ENCODE results near the gene CEP350. TPM values are rescaled to one million over a fixed set of nuclear protein-coding genes. Genes with fewer than 3 reads are reported as not detected.

Gene CEP350
- total and polyA plus RNA-seq, 10 of the 15 experiments (the other 5 are each of a cell fraction or from before 2014, with no cell fraction given), result 5.2 to 46.0 (median 23.1) TPM

- no peak for TF ChIP-seq SPI1 (IDR thresholded peaks at IDR 0.05; ENCODE audit: borderline replicate concordance, insufficient read depth, low read depth, low read length)
These were observed 106.4 kb downstream of the CEP350 start (continued) for GRCh38 chr1:180061019-180061418.

DNA sequence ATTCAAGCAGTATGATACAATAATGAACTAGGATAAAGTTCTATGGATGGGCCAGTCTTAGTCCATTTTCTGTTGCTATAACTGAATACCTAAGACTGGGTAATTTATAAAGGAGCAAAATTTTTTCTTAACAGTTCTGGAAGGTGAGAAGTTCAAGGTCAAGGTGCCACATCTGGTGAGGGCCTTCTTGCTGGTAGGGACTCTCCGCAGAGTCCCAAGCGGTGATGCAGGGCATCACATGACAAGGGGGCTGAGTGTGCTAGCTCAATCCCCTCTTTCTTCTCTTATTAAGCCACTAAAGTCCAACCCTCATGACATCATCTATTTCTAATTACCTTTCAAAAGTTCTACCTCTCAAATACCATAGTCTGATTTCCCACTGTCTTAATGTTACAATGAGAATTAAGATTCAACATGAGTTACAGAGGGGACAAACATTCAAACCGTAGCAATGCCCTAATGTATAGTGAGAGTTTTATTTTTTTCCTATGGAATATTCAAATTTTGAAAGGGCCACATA, 107.9 kb downstream of the CEP350 start:
- H3K27me3 ChIP-seq (replicated peaks in 1 of 2; ENCODE audit: control insufficient read depth in 2 of 2, insufficient read depth in 2 of 2, low read length in 1 of 2), result no peaks in the 10 kb centered on the region
- 99% methylated on average over 3 of the region's 3 CpGs for WGBS (ENCODE audit: insufficient coverage, insufficient replicate concordance, low lambda C conversion rate, missing lambda C conversion rate)
- intact Hi-C loops (cut with micrococcal nuclease; ENCODE audit: unreplicated experiment) (no loop called here), in situ Hi-C loops (cut with MboI) (no loop called here)
- H3K4me2 ChIP-seq (ENCODE audit: control insufficient read depth, insufficient read depth), result no peak overlapping the region
- FAIRE-seq (no peak), DNase-seq (ENCODE audit: low read depth, low spot score) (no peak), ATAC-seq (peak; percentile 26; the same call in 1 of the 3 replicates)
- SMC1A ChIA-PET (ENCODE audit: uncharacterized antibody, unreplicated experiment), result interaction anchor here (0.9 to 1.0 kb wide), 2 partner anchors 9 to 195 kb away, joined by 3 to 4 read pairs; no protein-coding TSS in a partner anchor
- H3K4me1 ChIP-seq (ENCODE audit: control insufficient read depth, insufficient read depth, low read length), result no peaks in the 10 kb centered on the region
- no peak overlapping the region for H2AFZ ChIP-seq (ENCODE audit: control insufficient read depth, low read depth, low read length)
- no peaks in the 10 kb centered on the region for H3K9me3 ChIP-seq (replicated peaks; ENCODE audit: control insufficient read depth, insufficient read depth, low read length)
- TF ChIP-seq, protein P1, sequence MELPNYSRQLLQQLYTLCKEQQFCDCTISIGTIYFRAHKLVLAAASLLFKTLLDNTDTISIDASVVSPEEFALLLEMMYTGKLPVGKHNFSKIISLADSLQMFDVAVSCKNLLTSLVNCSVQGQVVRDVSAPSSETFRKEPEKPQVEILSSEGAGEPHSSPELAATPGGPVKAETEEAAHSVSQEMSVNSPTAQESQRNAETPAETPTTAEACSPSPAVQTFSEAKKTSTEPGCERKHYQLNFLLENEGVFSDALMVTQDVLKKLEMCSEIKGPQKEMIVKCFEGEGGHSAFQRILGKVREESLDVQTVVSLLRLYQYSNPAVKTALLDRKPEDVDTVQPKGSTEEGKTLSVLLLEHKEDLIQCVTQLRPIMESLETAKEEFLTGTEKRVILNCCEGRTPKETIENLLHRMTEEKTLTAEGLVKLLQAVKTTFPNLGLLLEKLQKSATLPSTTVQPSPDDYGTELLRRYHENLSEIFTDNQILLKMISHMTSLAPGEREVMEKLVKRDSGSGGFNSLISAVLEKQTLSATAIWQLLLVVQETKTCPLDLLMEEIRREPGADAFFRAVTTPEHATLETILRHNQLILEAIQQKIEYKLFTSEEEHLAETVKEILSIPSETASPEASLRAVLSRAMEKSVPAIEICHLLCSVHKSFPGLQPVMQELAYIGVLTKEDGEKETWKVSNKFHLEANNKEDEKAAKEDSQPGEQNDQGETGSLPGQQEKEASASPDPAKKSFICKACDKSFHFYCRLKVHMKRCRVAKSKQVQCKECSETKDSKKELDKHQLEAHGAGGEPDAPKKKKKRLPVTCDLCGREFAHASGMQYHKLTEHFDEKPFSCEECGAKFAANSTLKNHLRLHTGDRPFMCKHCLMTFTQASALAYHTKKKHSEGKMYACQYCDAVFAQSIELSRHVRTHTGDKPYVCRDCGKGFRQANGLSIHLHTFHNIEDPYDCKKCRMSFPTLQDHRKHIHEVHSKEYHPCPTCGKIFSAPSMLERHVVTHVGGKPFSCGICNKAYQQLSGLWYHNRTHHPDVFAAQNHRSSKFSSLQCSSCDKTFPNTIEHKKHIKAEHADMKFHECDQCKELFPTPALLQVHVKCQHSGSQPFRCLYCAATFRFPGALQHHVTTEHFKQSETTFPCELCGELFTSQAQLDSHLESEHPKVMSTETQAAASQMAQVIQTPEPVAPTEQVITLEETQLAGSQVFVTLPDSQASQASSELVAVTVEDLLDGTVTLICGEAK (IDR thresholded peaks at IDR 0.05; ENCODE audit: borderline replicate concordance), result no peak
- TF ChIP-seq NR2F1 (conservative IDR thresholded peaks at IDR 0.05) (0 out of 2 replicates have a peak, but pooled peaks have one; percentile 11), ATF7 (IDR thresholded peaks at IDR 0.05; ENCODE audit: low read depth) (peak; percentile 55; the same call in 1 of the 2 replicates)
- no peaks in the 10 kb centered on the region for H3K79me2 ChIP-seq (ENCODE audit: control insufficient read depth, insufficient read depth, low read length)
- no peak overlapping the region for H3K27ac ChIP-seq (ENCODE audit: control insufficient read depth, insufficient read depth)
- POLR2A ChIA-PET, result interaction anchor here (0.6 to 0.7 kb wide), 2 partner anchors 10 to 269 kb away, joined by 5 to 7 read pairs; no protein-coding TSS in a partner anchor
- H3K4me3 ChIP-seq, result no peak overlapping the region
- H3K9ac ChIP-seq (ENCODE audit: control insufficient read depth, insufficient read depth, low read length), result no peak overlapping the region
- CTCF ChIA-PET, result no interaction called here
- no TSS peak for BruUV-seq (replicated peaks)
- H4K20me1 ChIP-seq (ENCODE audit: control insufficient read depth, insufficient read depth), result no peaks in the 10 kb centered on the region
- H3K36me3 ChIP-seq (ENCODE audit: control insufficient read depth in 2 of 2, insufficient read depth in 2 of 2, low read length in 1 of 2), result peaks cover 1 to 33% of the 10 kb centered on the region in 2 experiments; a peak in 3 of 4 replicates
- RAD21 ChIA-PET (ENCODE audit: unreplicated experiment), result no interaction called here

Measured in GM12878 (cell line).